T47D (cell line): Measurements from ENCODE around the gene SHISAL1.

Experiments used
- DNase-seq, 2 experiments: peaks; one replicate each; pipeline versions ENCODE4 v3.0.0 to v3.0.0-alpha.2; 2011 to 2012; ENCODE audit warnings: low read depth in 1 of 2, low spot score in 1 of 2
- JUND ChIP-seq: IDR thresholded peaks from 2 replicates; pipeline ENCODE4 v1.6.1; 2012; ENCODE audit warnings: low read depth
- in situ Hi-C: cut with HindIII; loops from 2 replicates; pipeline ENCODE4 v1.10.0; 2016; ENCODE audit warnings: low sequenced_read_pairs, low pct_unique_long_range_greater_than_20kb

SHISAL1 gene

GRCh38 chr22:44338906-44339305 is 26.2 kb upstream of the SHISAL1 start:
- in situ Hi-C loops, result no loop called here
- no peak for DNase-seq
- TF ChIP-seq JUND, result no peak

DNA sequence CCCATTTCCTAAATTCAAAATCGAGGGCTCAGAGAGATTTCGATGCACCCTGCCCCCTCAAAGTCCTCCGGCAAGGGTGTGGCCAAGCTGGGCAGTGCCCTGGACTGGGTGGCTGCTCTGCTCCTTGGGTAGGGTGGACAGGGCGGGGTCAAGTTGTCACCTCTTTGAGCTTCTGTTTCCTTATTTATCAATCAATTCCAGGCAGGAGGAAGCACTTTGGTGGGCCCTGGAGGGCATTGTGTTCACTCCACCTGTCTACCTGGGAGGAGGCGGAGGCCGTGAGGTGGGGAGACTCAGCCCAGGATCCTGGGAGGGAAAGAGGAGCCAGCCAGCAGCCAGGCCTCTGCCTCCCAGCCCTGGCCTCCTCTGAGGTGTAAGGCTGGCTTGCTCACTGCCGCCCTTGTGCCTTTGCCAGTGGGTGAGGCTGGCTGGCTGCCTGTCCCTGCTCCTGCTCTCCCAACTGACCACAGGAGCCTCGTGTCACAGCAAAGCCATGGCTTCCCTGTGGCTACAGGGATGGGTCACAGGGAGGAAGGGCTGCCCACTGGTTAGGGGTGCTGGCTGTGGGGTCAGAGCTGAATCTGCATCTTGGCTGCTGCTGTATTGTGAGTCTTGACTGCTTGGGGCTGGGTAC is 25.5 kb upstream of the SHISAL1 start:
- TF ChIP-seq JUND, result no peak

GRCh38 chr22:44337678-44338004 is 24.9 kb upstream of the SHISAL1 start:
- no peak for TF ChIP-seq JUND
- in situ Hi-C loops, result no loop called here
- DNase-seq, result no peak

More for the DNA sequence above, 25.5 kb upstream of the SHISAL1 start:
- no peak for DNase-seq
- in situ Hi-C loops, result no loop called here

DNA sequence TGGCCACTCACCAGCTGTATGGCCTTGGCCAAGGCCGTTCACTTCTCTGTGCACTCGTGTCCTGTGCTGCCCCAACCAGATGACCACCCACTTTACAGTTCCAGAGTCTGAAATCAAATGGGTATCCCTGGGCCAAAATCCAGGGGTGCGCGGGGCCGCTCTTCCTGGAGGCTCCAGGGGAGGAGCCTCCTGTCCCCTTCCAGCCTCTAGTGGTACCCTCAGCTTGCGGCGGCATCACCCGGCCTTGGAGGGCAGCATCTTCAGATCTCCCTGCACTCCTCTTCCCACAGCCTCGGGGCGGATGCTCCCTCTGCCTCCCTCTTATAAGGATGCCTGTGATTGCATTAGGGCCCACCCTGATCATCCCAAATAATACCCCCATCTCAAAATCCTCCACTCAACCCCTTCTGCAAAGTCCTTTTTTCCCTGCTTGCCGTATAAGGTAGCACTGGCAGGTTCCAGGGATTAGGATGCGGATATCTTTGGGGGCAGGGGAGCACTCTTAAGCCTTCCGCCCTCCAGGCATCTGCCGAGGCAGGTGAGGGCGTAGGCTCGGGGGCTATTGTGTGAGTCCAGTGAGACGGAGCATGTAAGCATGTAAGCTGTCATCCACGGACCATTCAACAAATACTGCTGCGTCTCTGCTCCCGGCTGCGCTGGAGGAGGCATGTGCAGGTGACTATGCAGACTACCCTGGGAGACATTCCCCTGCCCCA is 24.4 kb upstream of the SHISAL1 start:
- DNase-seq, result no peak
- in situ Hi-C loops, result no loop called here
- TF ChIP-seq JUND, result no peak

DNA sequence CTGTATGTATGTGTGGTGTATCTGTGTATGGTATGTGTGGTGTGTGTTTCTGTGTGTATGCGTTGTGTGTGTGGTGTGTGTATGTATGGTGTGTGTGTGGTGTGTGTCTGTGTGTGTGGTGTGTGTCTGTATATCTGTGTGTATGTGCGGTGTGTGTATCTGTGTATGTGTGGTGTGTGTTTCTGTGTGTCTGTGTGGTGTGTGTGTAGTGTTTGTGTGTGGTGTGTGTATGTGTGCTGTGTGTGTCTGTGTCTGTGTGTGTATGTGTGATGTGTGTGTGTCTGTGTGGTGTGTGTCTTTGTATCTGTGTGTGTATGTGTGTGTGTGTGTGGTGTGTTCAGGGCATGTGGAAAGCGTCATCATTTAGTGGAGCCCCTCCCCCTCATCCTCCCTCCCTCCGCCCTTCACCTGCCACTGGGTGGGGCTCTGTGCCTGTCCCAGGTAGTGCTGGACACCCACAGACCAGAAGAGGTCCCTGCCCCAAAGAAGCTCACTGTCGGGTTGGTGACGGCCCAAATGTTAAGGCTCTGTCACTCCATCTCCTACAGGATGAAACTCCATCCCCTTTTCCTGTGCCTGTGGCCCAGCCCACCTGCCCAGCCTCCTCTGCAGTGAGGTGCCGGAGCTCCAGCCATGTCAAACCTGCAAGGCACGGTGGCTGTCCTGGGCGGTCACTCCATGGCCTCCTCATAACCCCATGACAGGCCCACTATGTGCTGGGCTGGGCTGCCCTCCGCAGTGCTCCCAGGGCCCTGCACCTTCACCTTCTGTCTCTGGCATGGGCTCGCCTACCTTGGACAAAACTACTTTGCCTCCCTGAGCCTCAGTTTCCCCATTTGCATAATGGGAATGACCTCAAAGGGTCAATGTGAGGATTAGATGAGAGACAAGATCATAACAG is 23.4 kb upstream of the SHISAL1 start:
- no peak for TF ChIP-seq JUND
- in situ Hi-C loops, result no loop called here
- DNase-seq, result peak in 1 of 2 experiments; percentile 52

- in situ Hi-C loops, result no loop called here
- no peak for TF ChIP-seq JUND
- no peak for DNase-seq
These were observed 22.5 kb upstream of the SHISAL1 start for GRCh38 chr22:44335066-44335839.

GRCh38 chr22:44333847-44334635 is 21.3 kb upstream of the SHISAL1 start:
- TF ChIP-seq JUND, result no peak
- no peak for DNase-seq
- in situ Hi-C loops, result no loop called here

GRCh38 chr22:44332946-44333345 is 20.2 kb upstream of the SHISAL1 start:
- DNase-seq, result no peak
- in situ Hi-C loops, result no loop called here
- no peak for TF ChIP-seq JUND

GRCh38 chr22:44331881-44332714 is 19.3 kb upstream of the SHISAL1 start:
- in situ Hi-C loops, result no loop called here
- no peak for TF ChIP-seq JUND
- DNase-seq, result peak in 1 of 2 experiments; percentile 15

GRCh38 chr22:44330744-44331660 is 18.3 kb upstream of the SHISAL1 start:
- TF ChIP-seq JUND, result no peak
- in situ Hi-C loops, result no loop called here
- DNase-seq, result no peak
